PC-9 (cell line): Measurements from ENCODE around the gene OR52B2. TPM values are rescaled to one million over a fixed set of nuclear protein-coding genes. Genes with fewer than 3 reads are reported as not detected.

Experiments used
- BruUV-seq: library from RNA; stranded (reverse); fragments of 400-500 nt; replicated peaks from 2 replicates; lab custom pipeline; 2021; lab: Mats Ljungman, UMichigan
- CTCF ChIA-PET: fragments of 300-600 bp; sonication (Branson Sonifier 250); formaldehyde crosslinking; loops from one replicate; lab custom pipeline; 2022; ENCODE audit warnings: antibody characterized with exemption; lab: Charles Lee
- POLR2A ChIA-PET: fragments of 300-600 bp; sonication (Branson Sonifier 250); formaldehyde crosslinking; loops from one replicate; lab custom pipeline; 2022; ENCODE audit warnings: antibody characterized with exemption; ENCODE audit not compliant: unreplicated experiment; lab: Charles Lee
- DNase-seq, 2 experiments: peaks; one replicate each; pipeline versions ENCODE4 v3.0.0 to v3.0.0-alpha.2; 2015 to 2022; ENCODE audit warnings: mixed read lengths in 1 of 2
- H2AFZ ChIP-seq: fragments of 200-600 bp; sonication (generic); 2 replicates; pipeline ENCODE4 v1.8.1; 2017; ENCODE audit warnings: antibody characterized with exemption
- H3F3A ChIP-seq: fragments of 200-600 bp; sonication (generic); 2 replicates; pipeline ENCODE4 v1.8.1; 2017; ENCODE audit warnings: antibody characterized with exemption, mild to moderate bottlenecking, low read depth; ENCODE audit not compliant: insufficient read depth
- H3K27ac ChIP-seq: fragments of 200-600 bp; sonication (generic); 2 replicates; pipeline ENCODE4 v1.6.1; 2016; ENCODE audit warnings: mixed run types
- H3K27me3 ChIP-seq: fragments of 200-600 bp; sonication (generic); 2 replicates; pipeline ENCODE4 v1.6.1; 2016; ENCODE audit warnings: low read depth, mixed run types; ENCODE audit not compliant: insufficient read depth
- H3K36me3 ChIP-seq: fragments of 200-600 bp; sonication (generic); 2 replicates; pipeline ENCODE4 v1.6.1; 2016; ENCODE audit warnings: low read depth, mixed run types
- H3K4me1 ChIP-seq: fragments of 200-600 bp; sonication (generic); replicated peaks from 2 replicates; pipeline ENCODE4 v1.6.1; 2016; ENCODE audit warnings: mixed run types; ENCODE audit not compliant: insufficient read depth
- H3K4me2 ChIP-seq: fragments of 200-600 bp; sonication (generic); 2 replicates; pipeline ENCODE4 v1.6.1; 2017; ENCODE audit warnings: mixed run types
- H3K4me3 ChIP-seq: fragments of 200-600 bp; sonication (generic); 2 replicates; pipeline ENCODE4 v1.6.1; 2016; ENCODE audit warnings: mixed run types
- H3K79me2 ChIP-seq: fragments of 200-600 bp; sonication (generic); 2 replicates; pipeline ENCODE4 v1.6.1; 2017; ENCODE audit warnings: low read depth, mixed run types
- H3K9me2 ChIP-seq: fragments of 200-600 bp; sonication (generic); 2 replicates; pipeline ENCODE4 v1.8.1; 2017; ENCODE audit warnings: mild to moderate bottlenecking; ENCODE audit not compliant: insufficient read depth
- H3K9me3 ChIP-seq: fragments of 200-600 bp; sonication (generic); 2 replicates; pipeline ENCODE4 v1.8.1; 2016; ENCODE audit warnings: low read depth; ENCODE audit not compliant: insufficient read depth
- H4K20me1 ChIP-seq: fragments of 200-600 bp; sonication (generic); 2 replicates; pipeline ENCODE4 v1.8.1; 2017; ENCODE audit not compliant: insufficient read depth
- CTCF ChIP-seq: fragments of 200-600 bp; sonication (generic); conservative IDR thresholded peaks from 2 replicates; pipeline ENCODE4 v1.6.1; 2017; ENCODE audit warnings: mixed run types, antibody characterized with exemption, mild to moderate bottlenecking, moderate library complexity
- EZH2 ChIP-seq: fragments of 200-600 bp; sonication (generic); IDR thresholded peaks from 2 replicates; pipeline ENCODE4 v1.8.0; 2017; ENCODE audit warnings: antibody characterized with exemption, low read depth
- intact Hi-C: fragments of 100-400 bp; cut with micrococcal nuclease; formaldehyde crosslinking; loops from one replicate; pipeline ENCODE4 v1.10.0; 2022; ENCODE audit not compliant: unreplicated experiment
- total RNA-seq: library from RNA; stranded (reverse); gene quantifications from 2 replicates; pipeline ENCODE4 v1.2.3, GENCODE V29; 2021

The OR52B2 gene
- total RNA-seq, 1 experiment from 2014 or later, result not detected

GRCh38 chr11:6209801-6210200 is 39.7 kb upstream of the OR52B2 start:
- POLR2A ChIA-PET, result no interaction called here
- no peaks in the 10 kb centered on the region for H3K79me2 ChIP-seq
- CTCF ChIA-PET, result no interaction called here
- BruUV-seq, result no TSS peak
- H3K9me3 ChIP-seq, result no peaks in the 10 kb centered on the region
- TF ChIP-seq EZH2, result no peak
- no peak for TF ChIP-seq CTCF
- no peaks in the 10 kb centered on the region for H3F3A ChIP-seq
- H3K36me3 ChIP-seq, result no peaks in the 10 kb centered on the region
- intact Hi-C loops, result no loop called here
- no peaks in the 10 kb centered on the region for H3K4me1 ChIP-seq
- no peaks in the 10 kb centered on the region for H4K20me1 ChIP-seq
- no peaks in the 10 kb centered on the region for H3K27me3 ChIP-seq
- H3K4me3 ChIP-seq, result no peak overlapping the region
- no peak for DNase-seq
- H3K4me2 ChIP-seq, result no peak overlapping the region
- H3K27ac ChIP-seq, result no peak overlapping the region
- H3K9me2 ChIP-seq, result no peaks in the 10 kb centered on the region
- no peak overlapping the region for H2AFZ ChIP-seq

GRCh38 chr11:6206456-6207180 is 36.5 kb upstream of the OR52B2 start:
- no TSS peak for BruUV-seq
- intact Hi-C loops, result no loop called here
- Histone ChIP-seq H3K4me3 (no peak overlapping the region), H3K27ac (no peak overlapping the region), H3K4me2 (no peak overlapping the region), H3K4me1 (no peaks in the 10 kb centered on the region), H3K79me2 (no peaks in the 10 kb centered on the region), H3K27me3 (no peaks in the 10 kb centered on the region), H3K9me3 (no peaks in the 10 kb centered on the region), H2AFZ (no peak overlapping the region), H3K36me3 (no peaks in the 10 kb centered on the region), H3F3A (no peaks in the 10 kb centered on the region), H3K9me2 (no peaks in the 10 kb centered on the region), H4K20me1 (no peaks in the 10 kb centered on the region)
- DNase-seq, result no peak
- no peak for TF ChIP-seq EZH2
- no peak for TF ChIP-seq CTCF
- ChIA-PET CTCF (no interaction called here), POLR2A (no interaction called here)

GRCh38 chr11:6205366-6205765 is 35.2 kb upstream of the OR52B2 start, which contains the start of gene C11orf42:
TSS of gene C11orf42 (plus strand) at chr11:6205557. CDS start at chr11:6205616, 59 bp downstream.
- ChIA-PET CTCF (no interaction called here), POLR2A (no interaction called here)
- BruUV-seq, result no TSS peak
- H3K4me1 ChIP-seq, result no peaks in the 10 kb centered on the region
- no peaks in the 10 kb centered on the region for H3K27me3 ChIP-seq
- no peaks in the 10 kb centered on the region for H3K79me2 ChIP-seq
- H2AFZ ChIP-seq, result no peak within 1 kb of the TSS
- TF ChIP-seq EZH2 (no peak), CTCF (no peak)
- H3K36me3 ChIP-seq, result no peaks in the 10 kb centered on the region
- H3F3A ChIP-seq, result no peaks in the 10 kb centered on the region
- no peak within 1 kb of the TSS for H3K4me2 ChIP-seq
- no peaks in the 10 kb centered on the region for H3K9me3 ChIP-seq
- DNase-seq, result no peak
- no peak within 1 kb of the TSS for H3K27ac ChIP-seq
- no peaks in the 10 kb centered on the region for H4K20me1 ChIP-seq
- no peaks in the 10 kb centered on the region for H3K9me2 ChIP-seq
- intact Hi-C loops, result no loop called here
- no peak within 1 kb of the TSS for H3K4me3 ChIP-seq
